Adrenal gland (tissue), 12 donors: Measurements from ENCODE around the gene KCTD20. TPM values are rescaled to one million over a fixed set of nuclear protein-coding genes. Genes with fewer than 3 reads are reported as not detected.

ENCODE experiments used
- DNase-seq, 7 donors: peaks; one replicate each; pipeline ENCODE4 v3.0.0-alpha.2; 2019 to 2020
- H3K27ac ChIP-seq, 5 donors: fragments of 200-600 bp; sonication (generic) in 4 of 5; 1 replicate in 3 of 5; 2 replicates in 2 of 5; pipeline versions ENCODE4 v1.5.1 to v1.8.0; 2016 to 2020; ENCODE audit warnings: mild to moderate bottlenecking in 1 of 5
- H3K27me3 ChIP-seq: fragments of 200-600 bp; 2 replicates; pipeline ENCODE4 v1.8.0; 2021
- H3K36me3 ChIP-seq, 2 donors: fragments of 200-600 bp; replicated peaks in 1 of 2; 1 replicate in 1 of 2; 2 replicates in 1 of 2; pipeline versions ENCODE4 v1.5.1 to v1.8.0; 2018 to 2022
- H3K4me1 ChIP-seq, 2 donors: fragments of 200-600 bp; replicated peaks in 1 of 2; 1 replicate in 1 of 2; 2 replicates in 1 of 2; pipeline versions ENCODE4 v1.5.1 to v1.8.0; 2018 to 2021
- H3K4me3 ChIP-seq, 4 donors: fragments of 200-600 bp; sonication (generic) in 3 of 4; one replicate each; pipeline ENCODE4 v1.5.1; 2016 to 2018
- H3K9me3 ChIP-seq, 3 donors: fragments of 200-600 bp; sonication (generic) in 1 of 3; replicated peaks in 1 of 3; 1 replicate in 2 of 3; 2 replicates in 1 of 3; pipeline versions ENCODE4 v1.5.1 to v1.8.0; 2016 to 2021
- CTCF ChIP-seq, 6 experiments: fragments of 450-650 bp in 4 of 6; fragments of 200-600 bp in 2 of 6; sonication (generic) in 1 of 6; IDR thresholded peaks; 1 replicate in 5 of 6; 2 replicates in 1 of 6; pipeline versions ENCODE4 v1.5.1 to v1.8.0; 2016 to 2021; ENCODE audit warnings: antibody characterized with exemption in 6 of 6, mild to moderate bottlenecking in 2 of 6, moderate library complexity in 1 of 6
- POLR2A ChIP-seq, 2 donors: fragments of 450-650 bp; IDR thresholded peaks; one replicate each; pipeline ENCODE4 v1.6.1; 2017; ENCODE audit warnings: antibody characterized with exemption in 2 of 2, mild to moderate bottlenecking in 2 of 2, moderate library complexity in 1 of 2
- WGBS, 4 donors: extraction: QIAGEN DNeasy Blood & Tissue Kit in 2 of 4; methylation state at CpG; one replicate each; pipeline versions ENCODE4 v1.1.5 to v1.1.7; 2013 to 2017; 5-methylcytosine and 5-hydroxymethylcytosine counted together
- intact Hi-C, 2 donors: fragments of 100-400 bp; cut with DNase I; formaldehyde crosslinking; loops; one replicate each; pipeline versions ENCODE4 v1.14.1 to v1.15.0; 2022 to 2023
- polyA plus RNA-seq, 3 donors: library from polyadenylated mRNA; stranded (reverse); fragments of 200-250 nt in 2 of 3; fragments of 350-450 nt in 1 of 3; fragmentation: Illumina TruSeq in 1 of 3; extraction: RNeasy Lipid Tissue Mini Kit (QIAGEN cat#74804) in 1 of 3; gene quantifications; one replicate each; pipeline ENCODE4 v1.2.3, GENCODE V29; 2013 to 2014
- small RNA-seq, 2 donors: library from RNA; depleted of rRNA; stranded (forward); fragments of <200 nt; gene quantifications; one replicate each; pipeline ENCODE3, GENCODE V24; 2016
- total RNA-seq, 9 donors: library from RNA; depleted of rRNA in 4 of 9; stranded (reverse); fragments of >200 nt in 4 of 9; fragments of 120-200 nt in 1 of 9; fragmentation: NEBNext Ultra II Directional in 1 of 9; extraction: Animal tissue kit (Norgen Biotek cat#: 25700) in 1 of 9; gene quantifications; one replicate each; pipeline versions ENCODE4 v1.1.0 to v1.2.4, GENCODE V29; 2013 to 2023
- donor health status: healthy with polysubstance abuse.
- donor health status: Bipolar disorder and iron deficiency.
- donor health status: DM: yes; HTN: yes; CAD: no.
- donor health status: DM: no; HTN: no; CAD: no.
- donor health status: DM: no; HTN: no; CAD: no.
- donor health status: DM: yes; HTN: yes; CAD: no.

KCTD20 gene
- total and polyA plus RNA-seq, 12 donors: 15.3 to 78.0 (median 54.4) TPM

GRCh38 chr6:36536873-36537547 lies 94.2 kb downstream of the KCTD20 start:
- H3K36me3 ChIP-seq: peaks cover 0 to 12% of the 10 kb centered on the region in 2 donors
- TF ChIP-seq POLR2A (IDR thresholded peaks at IDR 0.05): no peak
- DNase-seq: no peak
- no peaks in the 10 kb centered on the region for H3K9me3 ChIP-seq
- H3K4me1 ChIP-seq: no peaks in the 10 kb centered on the region
- H3K4me3 ChIP-seq: no peak overlapping the region
- H3K27me3 ChIP-seq: no peaks in the 10 kb centered on the region
- H3K27ac ChIP-seq: no peak overlapping the region
- 89 to 93% (median 92%) methylated on average over 3 of the region's 3 CpGs for WGBS, 4 donors
- intact Hi-C loops: no loop called here

- H3K27ac ChIP-seq: no peak overlapping the region
- no peak for DNase-seq
- WGBS, 4 donors: 93 to 98% (median 94%) methylated on average over 4 of the region's 4 CpGs
- intact Hi-C loops: loop anchor here (10.0 kb wide), 1 partner anchor 55 kb away; the partner anchor contains the start of gene SRSF3 (in 2 of the 2)
- peaks cover 0 to 12% of the 10 kb centered on the region in 2 donors for H3K36me3 ChIP-seq
- no peaks in the 10 kb centered on the region for H3K27me3 ChIP-seq
- no peaks in the 10 kb centered on the region for H3K9me3 ChIP-seq
- peaks cover 6 to 14% of the 10 kb centered on the region in 2 donors for H3K4me1 ChIP-seq
- no peak overlapping the region for H3K4me3 ChIP-seq
- no peak for TF ChIP-seq CTCF (IDR thresholded peaks at IDR 0.05)
- TF ChIP-seq POLR2A (IDR thresholded peaks at IDR 0.05): no peak
Measured at GRCh38 chr6:36539814-36540568, 97.2 kb downstream of the KCTD20 start.

Small RNA genes within 50 kb of the gene (small RNA-seq; reads per million reads assigned to genes)
- gene RN7SL502P: 0 reads per million in 2 donors

Other genes with a start within 250 kb of the KCTD20 start
- gene BRPF3, start 246.3 kb upstream of the KCTD20 start, total RNA-seq: 100 to 1,000 TPM in 1 of 9 donors, 10 to 100 TPM in 8; 30.4 to 111 (median 55.1) TPM
- gene BRPF3, start 246.3 kb upstream of the KCTD20 start, polyA plus RNA-seq: 10 to 100 TPM in 2 of 3 donors, 1 to 10 TPM in 1; 9.8 to 67.8 (median 21.5) TPM
- gene PNPLA1, start 172.9 kb upstream of the KCTD20 start, total RNA-seq: under 1 TPM in 4 of 9 donors, not detected in 5; 0.11 to 1.00 (median 0.28) TPM
- gene PNPLA1, start 172.9 kb upstream of the KCTD20 start, polyA plus RNA-seq: 1 to 10 TPM in 1 of 3 donors, under 1 TPM in 1, not detected in 1; 0.30 to 1.6 TPM
- under 1 TPM in 1 of 9 donors, not detected in 8; 0.11 TPM for gene BNIP5, start 106.1 kb upstream of the KCTD20 start, total RNA-seq
- gene BNIP5, start 106.1 kb upstream of the KCTD20 start, polyA plus RNA-seq: under 1 TPM in 1 of 3 donors, not detected in 2; 0.04 TPM
- 1 to 10 TPM in 6 of 9 donors, under 1 TPM in 2, not detected in 1; 0.28 to 6.0 (median 2.3) TPM for gene ETV7, start 55.3 kb upstream of the KCTD20 start, total RNA-seq
- gene ETV7, start 55.3 kb upstream of the KCTD20 start, polyA plus RNA-seq: 1 to 10 TPM in 2 of 3 donors, under 1 TPM in 1; 0.86 to 3.0 (median 2.4) TPM
- not detected for gene PXT1, start 146 bp upstream of the KCTD20 start, total RNA-seq
- not detected for gene PXT1, start 146 bp upstream of the KCTD20 start, polyA plus RNA-seq
- gene STK38, start 104.5 kb downstream of the KCTD20 start, total RNA-seq: 10 to 100 TPM in 7 of 9 donors, 1 to 10 TPM in 2; 7.4 to 21.3 (median 11.8) TPM
- 10 to 100 TPM; 13.9 to 17.8 (median 16.6) TPM for gene STK38, start 104.5 kb downstream of the KCTD20 start, polyA plus RNA-seq
- 100 to 1,000 TPM in 7 of 9 donors, 10 to 100 TPM in 2; 28.9 to 291 (median 139) TPM for gene SRSF3, start 151.4 kb downstream of the KCTD20 start, total RNA-seq
- gene SRSF3, start 151.4 kb downstream of the KCTD20 start, polyA plus RNA-seq: 100 to 1,000 TPM in 1 of 3 donors, 10 to 100 TPM in 2; 87.8 to 290 (median 92.4) TPM
- 100 to 1,000 TPM in 3 of 9 donors, 10 to 100 TPM in 6; 44.7 to 154 (median 87.6) TPM for gene CDKN1A, start 235.7 kb downstream of the KCTD20 start, total RNA-seq
- gene CDKN1A, start 235.7 kb downstream of the KCTD20 start, polyA plus RNA-seq: 10 to 100 TPM; 18.8 to 45.1 (median 25.2) TPM